ENCODE data around the gene MTX1. TPM values are rescaled to one million over a fixed set of nuclear protein-coding genes. Genes with fewer than 3 reads are reported as not detected.
"Not testable (repeated sequence)": the region's sequence is repeated elsewhere in the genome, so short reads cannot be mapped to it uniquely, and the experiment has no call there.

Gene MTX1
- total and polyA plus RNA-seq, 4 donors = 15.8 to 43.1 (median 38.0) TPM

GRCh38 chr1:155167166-155168104 is 41.1 kb upstream of the MTX1 start:
- Histone ChIP-seq H3K27me3 (ENCODE audit: control insufficient read depth, insufficient read depth, low read length) (no peaks in the 10 kb centered on the region), H3K4me3 (ENCODE audit: low read depth, low read length) (peak overlapping the region; percentile 16), H3K27ac (ENCODE audit: low read depth, low read length) (peak overlapping the region; percentile 61), H3K9me3 (ENCODE audit: control insufficient read depth, insufficient read depth, low read length) (no peaks in the 10 kb centered on the region), H3K36me3 (ENCODE audit: control insufficient read depth, insufficient read depth, low read length) (peaks cover 17% of the 10 kb centered on the region), H3K4me1 (ENCODE audit: control insufficient read depth, insufficient read depth, low read length) (peaks cover 34% of the 10 kb centered on the region)
- peak in 5 of 6 donors; percentile 56 to 90 (median 67) for DNase-seq (ENCODE audit: low read depth in 4 of 6, low spot score in 6 of 6)
- WGBS (ENCODE audit: insufficient coverage) = 4% methylated on average over 19 of the region's 28 CpGs

GRCh38 chr1:155168105-155168445 is 40.4 kb upstream of the MTX1 start:
- Histone ChIP-seq H3K27ac (ENCODE audit: low read depth, low read length) (peak overlapping the region; percentile 61), H3K4me3 (ENCODE audit: low read depth, low read length) (peak overlapping the region; percentile 12), H3K36me3 (ENCODE audit: control insufficient read depth, insufficient read depth, low read length) (peaks cover 17% of the 10 kb centered on the region), H3K4me1 (ENCODE audit: control insufficient read depth, insufficient read depth, low read length) (peaks cover 38% of the 10 kb centered on the region)
- not testable (repeated sequence) for DNase-seq (ENCODE audit: low read depth in 4 of 6, low spot score in 6 of 6); H3K27me3 ChIP-seq (ENCODE audit: control insufficient read depth, insufficient read depth, low read length); H3K9me3 ChIP-seq (ENCODE audit: control insufficient read depth, insufficient read depth, low read length)
- 39% methylated on average over 3 of the region's 4 CpGs for WGBS (ENCODE audit: insufficient coverage)

- Histone ChIP-seq H3K27ac (ENCODE audit: low read depth, low read length) (no peak overlapping the region), H3K4me3 (ENCODE audit: low read depth, low read length) (no peak overlapping the region), H3K9me3 (ENCODE audit: control insufficient read depth, insufficient read depth, low read length) (no peaks in the 10 kb centered on the region), H3K36me3 (ENCODE audit: control insufficient read depth, insufficient read depth, low read length) (peaks cover 17% of the 10 kb centered on the region), H3K4me1 (ENCODE audit: control insufficient read depth, insufficient read depth, low read length) (peaks cover 43% of the 10 kb centered on the region), H3K27me3 (ENCODE audit: control insufficient read depth, insufficient read depth, low read length) (no peaks in the 10 kb centered on the region)
- WGBS (ENCODE audit: insufficient coverage) = 88% methylated on average over 8 of the region's 10 CpGs
- no peak for DNase-seq (ENCODE audit: low read depth in 4 of 6, low spot score in 6 of 6)
Measured at GRCh38 chr1:155168456-155169210, 39.9 kb upstream of the MTX1 start.

GRCh38 chr1:155169541-155169940 is 39.0 kb upstream of the MTX1 start:
- Histone ChIP-seq H3K27me3 (ENCODE audit: control insufficient read depth, insufficient read depth, low read length) (no peaks in the 10 kb centered on the region), H3K36me3 (ENCODE audit: control insufficient read depth, insufficient read depth, low read length) (peaks cover 17% of the 10 kb centered on the region), H3K27ac (ENCODE audit: low read depth, low read length) (no peak overlapping the region), H3K4me3 (ENCODE audit: low read depth, low read length) (no peak overlapping the region), H3K9me3 (ENCODE audit: control insufficient read depth, insufficient read depth, low read length) (no peaks in the 10 kb centered on the region), H3K4me1 (ENCODE audit: control insufficient read depth, insufficient read depth, low read length) (peaks cover 52% of the 10 kb centered on the region)
- DNase-seq (ENCODE audit: low read depth in 4 of 6, low spot score in 6 of 6) = no peak
- 91% methylated on average over 3 of the region's 5 CpGs for WGBS (ENCODE audit: insufficient coverage)

GRCh38 chr1:155170101-155170785 is 38.3 kb upstream of the MTX1 start:
- WGBS (ENCODE audit: insufficient coverage) = no CpG with 5 or more reads among the region's 2 CpGs
- Histone ChIP-seq H3K36me3 (ENCODE audit: control insufficient read depth, insufficient read depth, low read length) (peaks cover 18% of the 10 kb centered on the region), H3K27me3 (ENCODE audit: control insufficient read depth, insufficient read depth, low read length) (no peaks in the 10 kb centered on the region), H3K27ac (ENCODE audit: low read depth, low read length) (no peak overlapping the region), H3K9me3 (ENCODE audit: control insufficient read depth, insufficient read depth, low read length) (no peaks in the 10 kb centered on the region), H3K4me3 (ENCODE audit: low read depth, low read length) (no peak overlapping the region), H3K4me1 (ENCODE audit: control insufficient read depth, insufficient read depth, low read length) (peaks cover 59% of the 10 kb centered on the region)
- DNase-seq (ENCODE audit: low read depth in 4 of 6, low spot score in 6 of 6) = no peak

GRCh38 chr1:155170806-155171205 is 37.7 kb upstream of the MTX1 start:
- Histone ChIP-seq H3K27me3 (ENCODE audit: control insufficient read depth, insufficient read depth, low read length) (no peaks in the 10 kb centered on the region), H3K4me1 (ENCODE audit: control insufficient read depth, insufficient read depth, low read length) (peaks cover 62% of the 10 kb centered on the region), H3K36me3 (ENCODE audit: control insufficient read depth, insufficient read depth, low read length) (peaks cover 23% of the 10 kb centered on the region), H3K9me3 (ENCODE audit: control insufficient read depth, insufficient read depth, low read length) (no peaks in the 10 kb centered on the region), H3K4me3 (ENCODE audit: low read depth, low read length) (no peak overlapping the region), H3K27ac (ENCODE audit: low read depth, low read length) (no peak overlapping the region)
- DNase-seq (ENCODE audit: low read depth in 4 of 6, low spot score in 6 of 6) = no peak
- 87% methylated on average over 4 of the region's 7 CpGs for WGBS (ENCODE audit: insufficient coverage)

GRCh38 chr1:155171836-155172731 is 36.4 kb upstream of the MTX1 start:
- Histone ChIP-seq H3K4me1 (ENCODE audit: control insufficient read depth, insufficient read depth, low read length) (peaks cover 58% of the 10 kb centered on the region), H3K9me3 (ENCODE audit: control insufficient read depth, insufficient read depth, low read length) (no peaks in the 10 kb centered on the region), H3K4me3 (ENCODE audit: low read depth, low read length) (peak overlapping the region; percentile 95), H3K27ac (ENCODE audit: low read depth, low read length) (peak overlapping the region; percentile 90), H3K27me3 (ENCODE audit: control insufficient read depth, insufficient read depth, low read length) (no peaks in the 10 kb centered on the region), H3K36me3 (ENCODE audit: control insufficient read depth, insufficient read depth, low read length) (peaks cover 31% of the 10 kb centered on the region)
- WGBS (ENCODE audit: insufficient coverage) = 46% methylated on average over 7 of the region's 8 CpGs
- DNase-seq (ENCODE audit: low read depth in 4 of 6, low spot score in 6 of 6) = no peak

- peak in 5 of 6 donors; percentile 93 to 99 (median 95) for DNase-seq (ENCODE audit: low read depth in 4 of 6, low spot score in 6 of 6)
- Histone ChIP-seq H3K27me3 (ENCODE audit: control insufficient read depth, insufficient read depth, low read length) (no peaks in the 10 kb centered on the region), H3K4me3 (ENCODE audit: low read depth, low read length) (peak within 1 kb of the TSS; percentile 95), H3K4me1 (ENCODE audit: control insufficient read depth, insufficient read depth, low read length) (peaks cover 55% of the 10 kb centered on the region), H3K36me3 (ENCODE audit: control insufficient read depth, insufficient read depth, low read length) (peaks cover 39% of the 10 kb centered on the region), H3K9me3 (ENCODE audit: control insufficient read depth, insufficient read depth, low read length) (no peaks in the 10 kb centered on the region), H3K27ac (ENCODE audit: low read depth, low read length) (peak within 1 kb of the TSS; percentile 90)
- WGBS (ENCODE audit: insufficient coverage) = 0% methylated on average over 49 of the region's 57 CpGs
Measured at GRCh38 chr1:155172732-155173477, 35.6 kb upstream of the MTX1 start, which contains the start of gene KRTCAP2. Gene KRTCAP2, minus strand, starts transcription at chr1:155173304. Its CDS starts 80 bp downstream, at chr1:155173224.
